Measurements from ENCODE around the gene MELTF.
"Not testable (repeated sequence)": the region's sequence is repeated elsewhere in the genome, so short reads cannot be mapped to it uniquely, and the experiment has no call there.

Gene MELTF

DNA sequence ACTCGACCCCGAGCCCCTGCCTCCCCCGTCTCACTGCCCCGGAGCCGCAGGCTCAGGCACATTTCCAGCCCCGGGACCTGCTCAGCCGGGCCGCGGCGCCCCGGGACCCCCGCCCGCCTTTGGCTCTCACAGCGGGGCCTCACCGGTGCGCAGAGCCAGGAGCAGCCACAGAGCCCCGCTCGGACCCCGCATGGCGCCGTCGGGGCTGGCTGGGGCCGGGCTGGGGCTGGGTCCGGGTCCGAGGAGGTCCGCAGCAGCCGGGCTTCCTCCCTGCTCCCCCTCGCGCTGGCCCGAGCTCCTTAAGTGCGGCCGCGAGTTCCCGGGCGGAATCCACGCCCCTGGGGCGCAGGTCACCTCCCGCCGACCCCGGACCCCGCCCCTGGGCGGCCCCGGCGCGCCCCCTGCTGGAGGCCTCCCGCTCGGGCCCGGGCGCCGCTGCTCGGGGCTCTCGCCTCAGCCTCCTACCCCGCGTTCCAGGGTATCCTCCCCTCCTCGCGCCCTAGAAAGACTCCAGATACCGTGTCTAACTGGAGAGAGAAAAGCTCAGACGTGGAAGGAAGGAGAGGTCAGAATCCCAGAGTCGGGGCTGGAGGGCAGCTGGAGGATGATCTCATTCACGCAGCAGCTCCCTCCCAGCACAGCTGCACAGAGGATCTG, at the start of gene MELTF:
Gene MELTF (minus strand): TSS at position 307 of the 657 bp plus-strand sequence. CDS start 115 bp downstream, at position 192.
- peak; percentile 37 for DNase-seq (ENCODE audit: low read depth)

DNA sequence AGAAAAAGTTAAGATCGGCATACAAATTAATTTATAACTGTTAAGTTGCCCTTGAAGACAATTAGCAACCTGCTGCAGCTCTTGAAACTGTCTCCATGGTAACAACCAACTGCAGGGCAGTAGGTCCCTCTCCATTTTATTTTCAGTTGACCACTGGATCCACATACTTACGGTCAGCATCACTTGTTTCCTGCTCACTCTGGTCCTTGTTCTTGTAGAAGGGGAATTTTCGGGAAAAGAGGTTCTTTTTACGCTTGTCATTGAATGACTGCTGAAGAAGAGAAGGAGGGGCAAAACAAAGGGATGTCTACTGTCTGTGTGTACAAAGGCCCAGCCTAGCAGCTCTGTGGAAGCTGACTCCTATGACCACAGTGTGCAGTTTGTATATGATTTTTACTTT, 46.8 kb upstream of the MELTF start:
- no peak for DNase-seq (ENCODE audit: low read depth)

GRCh38 chr3:197068077-197068476, 38.5 kb upstream of the MELTF start:
- DNase-seq (ENCODE audit: low read depth) = no peak

DNA sequence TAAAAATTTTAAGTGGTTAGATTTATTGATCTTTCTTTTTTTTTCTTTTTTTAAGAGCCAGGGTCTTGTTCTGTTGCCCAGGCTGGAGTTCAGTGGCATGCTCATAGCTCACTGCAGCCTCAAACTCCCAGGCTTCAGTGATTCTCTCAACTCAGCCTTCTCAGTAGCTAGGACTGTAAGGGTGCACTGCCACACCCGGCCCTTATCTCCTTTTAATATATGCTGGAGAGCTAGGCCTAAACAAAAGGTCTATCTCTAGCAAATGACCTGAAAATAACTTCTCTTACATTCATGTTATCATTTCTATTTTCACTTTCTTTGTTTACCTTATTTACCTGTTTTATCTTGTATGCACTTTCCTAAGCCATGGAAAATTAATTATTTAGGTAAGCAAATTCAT, 35.2 kb upstream of the MELTF start:
- DNase-seq (ENCODE audit: low read depth) = no peak

GRCh38 chr3:197062446-197062845, 32.8 kb upstream of the MELTF start:
- DNase-seq (ENCODE audit: low read depth) = no peak

GRCh38 chr3:197051637-197052036, 22.0 kb upstream of the MELTF start:
- DNase-seq (ENCODE audit: low read depth) = not testable (repeated sequence)

GRCh38 chr3:197050511-197050910, 20.9 kb upstream of the MELTF start:
- DNase-seq (ENCODE audit: low read depth) = no peak

- DNase-seq (ENCODE audit: low read depth) = no peak
These were observed 12.9 kb upstream of the MELTF start for GRCh38 chr3:197042539-197042938.

GRCh38 chr3:197041875-197042488, 12.4 kb upstream of the MELTF start:
- DNase-seq (ENCODE audit: low read depth) = no peak

DNA sequence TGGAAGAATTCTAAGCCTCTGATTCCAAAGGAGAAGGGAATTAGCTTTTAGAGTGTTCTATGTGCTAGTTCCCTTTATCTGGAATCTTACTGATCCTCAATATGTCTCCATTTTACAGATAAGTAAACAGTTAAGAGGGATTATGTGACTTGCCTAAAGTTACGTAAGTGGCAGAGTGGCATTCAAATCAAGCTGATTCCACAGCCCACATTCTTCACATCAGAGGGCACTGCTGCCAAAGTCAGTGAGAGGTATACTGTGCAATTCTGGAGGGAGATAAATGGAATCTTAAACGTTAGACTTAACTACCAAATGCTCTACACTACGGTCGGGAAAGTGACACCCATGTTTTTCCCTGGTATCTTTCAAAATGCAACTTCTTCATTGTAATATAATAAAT, 11.0 kb upstream of the MELTF start:
- no peak for DNase-seq (ENCODE audit: low read depth)

DNA sequence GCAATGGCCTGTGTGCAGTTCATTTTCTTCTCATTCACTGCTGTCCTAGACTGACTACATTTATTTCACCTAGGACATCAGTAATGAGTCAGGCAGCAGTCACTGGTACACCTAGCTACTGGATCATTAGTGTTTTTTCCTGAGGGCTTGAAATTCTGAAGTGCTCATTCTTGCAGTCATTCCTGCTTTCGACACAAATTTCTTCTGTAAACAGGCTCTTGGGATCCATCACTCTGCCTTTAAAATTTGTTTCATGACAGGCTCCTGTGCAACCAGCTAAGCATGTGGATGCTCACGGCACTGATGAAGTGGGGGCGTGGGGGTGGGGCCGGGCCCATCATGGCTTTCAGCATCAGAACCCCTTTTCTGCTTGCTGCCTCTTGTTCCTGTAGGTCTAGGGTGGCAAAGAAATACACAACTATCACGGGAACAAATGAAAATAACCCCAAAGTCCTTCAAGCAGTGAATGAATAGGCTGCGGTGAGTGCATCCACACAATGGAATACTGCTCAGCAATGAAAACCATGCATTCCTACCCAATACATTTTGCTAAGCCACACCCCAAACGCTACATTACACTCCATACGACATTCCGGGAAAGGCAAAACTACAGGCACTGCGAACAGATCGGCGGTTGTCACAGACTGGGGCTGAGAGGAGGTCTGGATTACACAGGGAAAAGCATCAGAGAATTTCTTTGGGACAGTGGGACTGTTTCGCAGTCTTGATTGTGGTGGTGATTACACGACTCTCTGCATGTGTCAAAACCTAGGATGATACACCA, 9.3 kb upstream of the MELTF start:
- no peak for DNase-seq (ENCODE audit: low read depth)

DNA sequence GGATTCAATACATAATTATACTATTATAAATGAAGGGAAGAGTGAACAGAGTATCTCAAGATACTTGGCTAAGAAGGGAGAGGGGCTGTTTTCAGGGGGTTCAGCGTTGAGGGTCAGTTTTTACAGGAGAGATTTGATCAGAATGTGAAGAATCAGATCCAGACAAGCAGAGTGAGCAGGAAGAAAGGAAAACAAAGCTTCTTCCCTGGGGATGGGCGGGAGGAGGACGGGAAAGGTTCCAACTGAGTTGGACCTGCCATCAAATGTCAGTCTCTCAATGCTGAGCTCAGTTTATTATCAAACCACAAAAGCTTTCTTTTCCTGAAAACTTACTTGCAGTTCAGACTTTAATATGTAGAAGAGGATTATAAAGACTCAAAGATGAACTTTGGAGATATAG, 6.0 kb upstream of the MELTF start:
- no peak for DNase-seq (ENCODE audit: low read depth)

GRCh38 chr3:197034778-197035177, 5.2 kb upstream of the MELTF start:
- DNase-seq (ENCODE audit: low read depth) = not testable (repeated sequence)

DNA sequence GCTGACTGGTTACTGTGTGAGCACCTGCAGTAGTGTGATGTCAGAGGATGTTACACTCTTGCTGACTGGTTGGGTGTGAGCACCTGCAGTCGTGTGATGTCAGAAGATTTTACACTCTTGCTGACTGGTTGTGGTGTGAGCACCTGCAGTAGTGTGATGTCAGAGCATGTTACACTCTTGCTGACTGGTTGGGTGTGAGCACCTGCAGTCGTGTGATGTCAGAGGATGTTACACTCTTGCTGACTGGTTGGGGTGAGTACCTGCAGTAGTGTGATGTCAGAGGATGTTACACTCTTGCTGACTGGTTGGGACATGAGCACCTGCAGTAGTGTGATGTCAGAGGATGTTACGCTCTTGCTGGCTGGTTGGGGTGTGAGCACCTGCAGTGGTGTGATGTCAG, 4.1 kb upstream of the MELTF start:
- DNase-seq (ENCODE audit: low read depth) = not testable (repeated sequence)

DNA sequence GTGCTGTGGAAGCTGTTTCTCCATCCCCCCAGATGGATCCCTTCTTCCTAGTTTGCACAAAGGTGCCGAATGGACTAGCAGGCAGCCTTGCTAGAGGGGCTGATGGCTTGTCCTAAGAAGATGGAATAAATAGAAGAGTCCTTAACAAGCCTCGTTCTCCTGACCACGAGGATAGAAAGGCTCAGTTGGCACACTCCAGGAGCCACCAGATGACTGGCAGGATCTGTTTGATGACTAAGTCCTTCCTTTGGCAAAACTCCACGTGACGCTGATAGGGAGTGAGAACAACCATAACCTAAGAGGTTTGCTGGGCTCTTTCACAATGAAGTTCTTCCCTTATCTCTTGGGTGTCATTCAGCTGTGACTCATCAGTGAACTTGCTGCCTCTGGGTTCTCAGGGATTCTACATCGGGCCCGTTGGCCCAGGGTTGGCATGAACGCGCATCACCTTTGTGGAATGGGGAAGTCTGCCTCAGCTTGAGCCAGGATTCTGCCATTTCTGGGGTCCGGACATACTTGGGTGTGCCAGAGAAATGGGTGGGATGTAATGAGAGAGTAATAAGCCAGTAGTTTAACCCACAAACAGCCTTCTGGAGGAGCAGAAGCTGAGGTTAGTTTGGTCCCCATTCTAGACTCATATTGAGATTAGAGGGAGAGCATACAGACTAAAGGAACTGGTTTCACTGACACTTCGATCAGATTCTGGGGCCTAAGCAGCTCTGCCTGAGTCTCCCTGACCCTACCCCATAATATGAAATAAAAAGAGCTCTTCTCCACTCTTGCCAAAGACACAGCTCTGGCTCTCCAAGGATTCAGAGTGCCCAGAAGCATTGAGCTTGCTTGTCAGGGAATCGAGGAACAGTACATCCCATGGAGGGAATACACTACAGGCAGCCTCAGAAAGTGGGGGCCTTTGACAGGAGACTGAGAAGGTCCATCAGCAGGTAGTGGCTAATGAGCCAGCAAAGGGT, 2.0 kb upstream of the MELTF start:
- DNase-seq (ENCODE audit: low read depth) = no peak

- DNase-seq (ENCODE audit: low read depth) = no peak
These were observed 1.0 kb upstream of the MELTF start for GRCh38 chr3:197030379-197031314.

GRCh38 chr3:197028728-197029510, 698 bp downstream of the MELTF start:
- no peak for DNase-seq (ENCODE audit: low read depth)

DNA sequence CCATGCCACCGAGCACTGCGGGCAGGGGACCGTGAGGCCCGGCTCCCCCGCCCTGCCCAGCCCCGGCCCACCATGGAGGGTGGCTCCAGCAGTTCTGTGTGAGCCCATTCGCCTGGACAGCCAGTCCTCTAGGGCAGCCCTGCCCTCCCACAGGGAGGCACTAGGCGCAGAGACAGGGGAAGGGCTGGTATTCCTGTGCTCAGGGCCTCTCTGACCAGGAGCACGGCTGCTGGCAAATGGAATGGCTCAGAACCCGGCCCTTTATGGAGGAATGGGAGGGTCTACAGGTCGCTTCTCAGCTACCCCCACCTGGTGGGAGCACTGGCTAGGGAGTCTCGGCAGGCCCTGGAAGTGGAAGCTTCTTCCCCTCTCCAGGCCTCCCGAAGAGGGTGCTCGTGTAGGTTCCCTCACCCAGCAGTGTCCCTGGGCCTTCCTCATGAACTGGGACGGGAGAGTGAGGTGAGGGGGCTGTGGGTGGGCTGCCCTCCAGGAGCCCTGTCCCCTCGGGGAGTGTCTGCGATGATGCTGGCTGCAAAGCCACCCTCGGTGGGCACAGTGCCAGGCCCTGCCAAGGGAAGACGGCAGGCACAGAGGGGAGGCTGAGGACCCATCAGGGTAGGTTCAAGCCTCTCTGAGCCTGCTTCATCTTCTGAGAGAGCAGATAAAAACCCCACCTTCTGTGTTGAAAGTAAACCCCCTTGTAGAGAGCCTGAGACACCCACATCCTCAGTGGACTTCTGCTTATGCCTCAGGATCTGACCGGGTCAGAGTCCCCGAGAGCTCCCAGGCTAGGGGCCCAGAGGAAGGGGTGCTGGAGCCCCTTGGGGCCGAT, 1.5 kb downstream of the MELTF start:
- no peak for DNase-seq (ENCODE audit: low read depth)

Data from T-helper 22 cell (primary cell).